Pancreas (tissue), 10 donors: ENCODE measurements around the gene KDM7A. TPM values are rescaled to one million over a fixed set of nuclear protein-coding genes. Genes with fewer than 3 reads are reported as not detected.

Source experiments
- ATAC-seq, 4 donors: fragments of 200-7000 bp; cut with Tn5 transposase; one replicate each; pipeline versions ENCODE4 v1.8.0 to v1.9.1; 2020; ENCODE audit warnings: mild to moderate bottlenecking in 4 of 4, moderate library complexity in 4 of 4
- DNase-seq, 6 donors: peaks; one replicate each; pipeline ENCODE4 v3.0.0-alpha.2; 2020
- FAIRE-seq: peaks from 2 replicates; lab custom pipeline; 2012; peaks lifted over from hg19 to GRCh38; lab: Jason Lieb, UNC
- H3K27ac ChIP-seq, 4 donors: fragments of 200-600 bp; sonication (generic); 1 replicate in 3 of 4; 2 replicates in 1 of 4; pipeline versions ENCODE4 v1.5.0 to v1.8.0; 2020
- H3K27me3 ChIP-seq, 4 donors: fragments of 200-600 bp; one replicate each; pipeline ENCODE4 v1.8.0; 2021
- H3K36me3 ChIP-seq, 3 donors: fragments of 200-600 bp; sonication (generic) in 1 of 3; one replicate each; pipeline versions ENCODE4 v1.5.0 to v1.8.0; 2020 to 2021
- H3K4me1 ChIP-seq, 3 donors: fragments of 200-600 bp; one replicate each; pipeline ENCODE4 v1.8.0; 2021
- H3K4me3 ChIP-seq, 4 donors: fragments of 200-600 bp; sonication (generic) in 2 of 4; one replicate each; pipeline versions ENCODE4 v1.5.0 to v1.8.0; 2020 to 2021
- H3K9me3 ChIP-seq, 4 donors: fragments of 200-600 bp; one replicate each; pipeline ENCODE4 v1.8.0; 2021
- CTCF ChIP-seq, 4 donors: fragments of 200-600 bp; sonication (generic) in 3 of 4; IDR thresholded peaks; one replicate each; pipeline versions ENCODE4 v1.5.0 to v1.8.0; 2021; ENCODE audit warnings: antibody characterized with exemption in 4 of 4
- WGBS, 2 donors: extraction: QIAGEN DNeasy Blood & Tissue Kit; methylation state at CpG; one replicate each; pipeline ENCODE4 v1.1.7; 2013; 5-methylcytosine and 5-hydroxymethylcytosine counted together
- intact Hi-C, 3 donors: fragments of 100-400 bp; cut with DNase I; formaldehyde crosslinking; loops; one replicate each; pipeline versions ENCODE4 v1.11.1 to v1.14.2; 2022
- polyA plus RNA-seq, 2 donors: library from polyadenylated mRNA; stranded (reverse); fragments of 200-250 nt; gene quantifications; one replicate each; pipeline ENCODE4 v1.2.3, GENCODE V29; 2013
- total RNA-seq, 6 donors: library from RNA; stranded (reverse); fragmentation: NEBNext Ultra II Directional in 4 of 6; extraction: Animal tissue kit (Norgen Biotek cat#: 25700) in 4 of 6; gene quantifications; one replicate each; pipeline versions ENCODE4 v1.2.1 to v1.2.4, GENCODE V29; 2021 to 2023
- donor health status: healthy with polysubstance abuse.
- donor health status: DM: no; HTN: no; CAD: no; lungs with moderate emphysema.
- donor health status: DM: no; HTN: no; CAD: no.
- donor health status: control.
- donor health status: control.
- donor health status: Bipolar disorder and iron deficiency.
- donor health status: DM: yes; HTN: yes; CAD: no.
- donor health status: DM: no; HTN: no; CAD: no.
- donor health status: DM: no; HTN: no; CAD: no.
- donor health status: DM: yes; HTN: yes; CAD: no.

The KDM7A gene
- total and polyA plus RNA-seq, 8 donors, result 3.3 to 8.5 (median 6.2) TPM

- Histone ChIP-seq H3K9me3 (no peaks in the 10 kb centered on the region), H3K4me3 (peak overlapping the region in 2 of 4 donors; percentile 70), H3K27me3 (no peaks in the 10 kb centered on the region), H3K36me3 (peaks cover 0 to 4% (median 0%) of the 10 kb centered on the region in 3 donors), H3K27ac (peak overlapping the region; percentile 90 to 96 (median 92)), H3K4me1 (peaks cover 12 to 32% (median 24%) of the 10 kb centered on the region in 3 donors)
- FAIRE-seq, result no peak
- 45 to 49% methylated on average over 11 of the region's 11 CpGs for WGBS, 2 donors
- TF ChIP-seq CTCF (IDR thresholded peaks at IDR 0.05), result no peak
- intact Hi-C loops, result no loop called here
- ATAC-seq, result peak in 3 of 4 donors; percentile 14 to 42 (median 40)
- DNase-seq, result peak in 5 of 6 donors; percentile 61 to 80 (median 68)
Measured at GRCh38 chr7:140060788-140061606, 115.8 kb downstream of the KDM7A start.

- no peak for ATAC-seq
Measured at GRCh38 chr7:140060243-140060630, 116.5 kb downstream of the KDM7A start.

GRCh38 chr7:140059273-140060242 lies 117.2 kb downstream of the KDM7A start:
- DNase-seq (peak; percentile 80 to 89 (median 85)), ATAC-seq (peak; percentile 59 to 75 (median 62)), FAIRE-seq (no peak)
- no peaks in the 10 kb centered on the region for H3K27me3 ChIP-seq
- intact Hi-C loops, result no loop called here
- peak overlapping the region in 3 of 4 donors; percentile 45 to 96 (median 90) for H3K27ac ChIP-seq
- no peak overlapping the region for H3K4me3 ChIP-seq
- TF ChIP-seq CTCF (IDR thresholded peaks at IDR 0.05), result no peak
- H3K9me3 ChIP-seq, result no peaks in the 10 kb centered on the region
- peaks cover 12 to 32% (median 24%) of the 10 kb centered on the region in 3 donors for H3K4me1 ChIP-seq
- H3K36me3 ChIP-seq, result peaks cover 0 to 8% (median 0%) of the 10 kb centered on the region in 3 donors
- 21 to 35% methylated on average over 12 of the region's 12 CpGs for WGBS, 2 donors

More at GRCh38 chr7:140060243-140060630, 116.5 kb downstream of the KDM7A start:
- H3K36me3 ChIP-seq, result peaks cover 0 to 8% (median 0%) of the 10 kb centered on the region in 3 donors
- DNase-seq (no peak), FAIRE-seq (no peak)
- H3K4me3 ChIP-seq, result peak overlapping the region in 1 of 4 donors; percentile 8
- WGBS, 2 donors, result 68 to 73% methylated on average over 3 of the region's 3 CpGs
- intact Hi-C loops, result no loop called here
- H3K27ac ChIP-seq, result peak overlapping the region in 2 of 4 donors; percentile 90 to 96
- H3K4me1 ChIP-seq, result peaks cover 12 to 32% (median 24%) of the 10 kb centered on the region in 3 donors
- no peak for TF ChIP-seq CTCF (IDR thresholded peaks at IDR 0.05)
- H3K27me3 ChIP-seq, result no peaks in the 10 kb centered on the region
- no peaks in the 10 kb centered on the region for H3K9me3 ChIP-seq

GRCh38 chr7:140058517-140058916 lies 118.3 kb downstream of the KDM7A start:
- H3K36me3 ChIP-seq, result peaks cover 0 to 8% (median 0%) of the 10 kb centered on the region in 3 donors

More at GRCh38 chr7:140058517-140058916, 118.3 kb downstream of the KDM7A start:
- FAIRE-seq (no peak), DNase-seq (no peak), ATAC-seq (no peak)
- intact Hi-C loops, result no loop called here
- TF ChIP-seq CTCF (IDR thresholded peaks at IDR 0.05), result no peak
- H3K4me1 ChIP-seq, result peaks cover 12 to 32% (median 24%) of the 10 kb centered on the region in 3 donors
- no peak overlapping the region for H3K4me3 ChIP-seq
- no peaks in the 10 kb centered on the region for H3K9me3 ChIP-seq
- H3K27me3 ChIP-seq, result no peaks in the 10 kb centered on the region
- 67 to 75% methylated on average over 7 of the region's 7 CpGs for WGBS, 2 donors
- H3K27ac ChIP-seq, result peak overlapping the region in 2 of 4 donors; percentile 32 to 90
